ENCODE data around the gene CTNNBIP1.
A peak's percentile ranks its signal among the peaks of the same experiment; 100 is the strongest.

Gene CTNNBIP1

GRCh38 chr1:9836632-9836960, 73.5 kb downstream of the CTNNBIP1 start:
- Histone ChIP-seq H3K4me3 (ENCODE audit: low read depth in 1 of 2, low read length in 2 of 2) (no peak overlapping the region), H3K9me3 (ENCODE audit: control insufficient read depth in 1 of 2, low read length in 2 of 2) (no peaks in the 10 kb centered on the region), H3K27me3 (ENCODE audit: control insufficient read depth in 1 of 2, insufficient read depth in 2 of 2, low read length in 2 of 2) (no peaks in the 10 kb centered on the region), H3K36me3 (ENCODE audit: control insufficient read depth in 1 of 2, insufficient read depth in 2 of 2, low read length in 2 of 2) (no peaks in the 10 kb centered on the region), H3K9ac (ENCODE audit: low read depth in 1 of 2, low read length in 2 of 2) (no peak overlapping the region), H3K27ac (ENCODE audit: low read depth, low read length) (no peak overlapping the region), H3K4me1 (ENCODE audit: control insufficient read depth in 1 of 2, insufficient read depth in 2 of 2, low read length in 2 of 2) (peaks cover 17 to 28% of the 10 kb centered on the region in 2 donors)

GRCh38 chr1:9835758-9836631, 74.1 kb downstream of the CTNNBIP1 start:
- Histone ChIP-seq H3K9ac (ENCODE audit: low read depth in 1 of 2, low read length in 2 of 2) (peak overlapping the region in 1 of 2 donors; percentile 25), H3K9me3 (ENCODE audit: control insufficient read depth in 1 of 2, low read length in 2 of 2) (no peaks in the 10 kb centered on the region), H3K27me3 (ENCODE audit: control insufficient read depth in 1 of 2, insufficient read depth in 2 of 2, low read length in 2 of 2) (no peaks in the 10 kb centered on the region), H3K4me1 (ENCODE audit: control insufficient read depth in 1 of 2, insufficient read depth in 2 of 2, low read length in 2 of 2) (peaks cover 17 to 28% of the 10 kb centered on the region in 2 donors), H3K36me3 (ENCODE audit: control insufficient read depth in 1 of 2, insufficient read depth in 2 of 2, low read length in 2 of 2) (no peaks in the 10 kb centered on the region), H3K4me3 (ENCODE audit: low read depth in 1 of 2, low read length in 2 of 2) (peak overlapping the region; percentile 3 to 7), H3K27ac (ENCODE audit: low read depth, low read length) (peak overlapping the region; percentile 32)

GRCh38 chr1:9835404-9835757, 74.7 kb downstream of the CTNNBIP1 start:
- H3K4me1 ChIP-seq (ENCODE audit: control insufficient read depth in 1 of 2, insufficient read depth in 2 of 2, low read length in 2 of 2): peaks cover 17 to 28% of the 10 kb centered on the region in 2 donors
- no peaks in the 10 kb centered on the region for H3K36me3 ChIP-seq (ENCODE audit: control insufficient read depth in 1 of 2, insufficient read depth in 2 of 2, low read length in 2 of 2)
- peak overlapping the region in 1 of 2 donors; percentile 25 for H3K9ac ChIP-seq (ENCODE audit: low read depth in 1 of 2, low read length in 2 of 2)
- H3K4me3 ChIP-seq (ENCODE audit: low read depth in 1 of 2, low read length in 2 of 2): peak overlapping the region in 1 of 2 donors; percentile 7
- no peaks in the 10 kb centered on the region for H3K9me3 ChIP-seq (ENCODE audit: control insufficient read depth in 1 of 2, low read length in 2 of 2)
- no peaks in the 10 kb centered on the region for H3K27me3 ChIP-seq (ENCODE audit: control insufficient read depth in 1 of 2, insufficient read depth in 2 of 2, low read length in 2 of 2)
- H3K27ac ChIP-seq (ENCODE audit: low read depth, low read length): no peak overlapping the region

- H3K27ac ChIP-seq (ENCODE audit: low read depth, low read length): no peak overlapping the region
These were observed 76.4 kb downstream of the CTNNBIP1 start for GRCh38 chr1:9833632-9834031.

GRCh38 chr1:9827558-9828185, 82.4 kb downstream of the CTNNBIP1 start:
- H3K9me3 ChIP-seq (ENCODE audit: control insufficient read depth in 1 of 2, low read length in 2 of 2): no peaks in the 10 kb centered on the region
- H3K27ac ChIP-seq (ENCODE audit: low read depth, low read length): no peak overlapping the region
- H3K4me1 ChIP-seq (ENCODE audit: control insufficient read depth in 1 of 2, insufficient read depth in 2 of 2, low read length in 2 of 2): peaks cover 20 to 26% of the 10 kb centered on the region in 2 donors
- H3K9ac ChIP-seq (ENCODE audit: low read depth in 1 of 2, low read length in 2 of 2): no peak overlapping the region
- H3K4me3 ChIP-seq (ENCODE audit: low read depth in 1 of 2, low read length in 2 of 2): no peak overlapping the region
- H3K27me3 ChIP-seq (ENCODE audit: control insufficient read depth in 1 of 2, insufficient read depth in 2 of 2, low read length in 2 of 2): no peaks in the 10 kb centered on the region
- no peaks in the 10 kb centered on the region for H3K36me3 ChIP-seq (ENCODE audit: control insufficient read depth in 1 of 2, insufficient read depth in 2 of 2, low read length in 2 of 2)

More at GRCh38 chr1:9833632-9834031, 76.4 kb downstream of the CTNNBIP1 start:
- H3K27me3 ChIP-seq (ENCODE audit: control insufficient read depth in 1 of 2, insufficient read depth in 2 of 2, low read length in 2 of 2): no peaks in the 10 kb centered on the region
- H3K36me3 ChIP-seq (ENCODE audit: control insufficient read depth in 1 of 2, insufficient read depth in 2 of 2, low read length in 2 of 2): no peaks in the 10 kb centered on the region
- peaks cover 17 to 25% of the 10 kb centered on the region in 2 donors for H3K4me1 ChIP-seq (ENCODE audit: control insufficient read depth in 1 of 2, insufficient read depth in 2 of 2, low read length in 2 of 2)
- H3K9me3 ChIP-seq (ENCODE audit: control insufficient read depth in 1 of 2, low read length in 2 of 2): no peaks in the 10 kb centered on the region
- H3K9ac ChIP-seq (ENCODE audit: low read depth in 1 of 2, low read length in 2 of 2): no peak overlapping the region
- no peak overlapping the region for H3K4me3 ChIP-seq (ENCODE audit: low read depth in 1 of 2, low read length in 2 of 2)

- no peaks in the 10 kb centered on the region for H3K36me3 ChIP-seq (ENCODE audit: control insufficient read depth in 1 of 2, insufficient read depth in 2 of 2, low read length in 2 of 2)
- H3K4me1 ChIP-seq (ENCODE audit: control insufficient read depth in 1 of 2, insufficient read depth in 2 of 2, low read length in 2 of 2): peaks cover 29 to 36% of the 10 kb centered on the region in 2 donors
- H3K4me3 ChIP-seq (ENCODE audit: low read depth in 1 of 2, low read length in 2 of 2): no peak overlapping the region
- H3K9me3 ChIP-seq (ENCODE audit: control insufficient read depth in 1 of 2, low read length in 2 of 2): no peaks in the 10 kb centered on the region
- H3K27ac ChIP-seq (ENCODE audit: low read depth, low read length): no peak overlapping the region
- H3K9ac ChIP-seq (ENCODE audit: low read depth in 1 of 2, low read length in 2 of 2): no peak overlapping the region
- no peaks in the 10 kb centered on the region for H3K27me3 ChIP-seq (ENCODE audit: control insufficient read depth in 1 of 2, insufficient read depth in 2 of 2, low read length in 2 of 2)
These were observed 83.5 kb downstream of the CTNNBIP1 start for GRCh38 chr1:9826616-9827015.

- no peaks in the 10 kb centered on the region for H3K9me3 ChIP-seq (ENCODE audit: control insufficient read depth in 1 of 2, low read length in 2 of 2)
- no peaks in the 10 kb centered on the region for H3K36me3 ChIP-seq (ENCODE audit: control insufficient read depth in 1 of 2, insufficient read depth in 2 of 2, low read length in 2 of 2)
- peak overlapping the region in 1 of 2 donors; percentile 22 for H3K9ac ChIP-seq (ENCODE audit: low read depth in 1 of 2, low read length in 2 of 2)
- peaks cover 34 to 39% of the 10 kb centered on the region in 2 donors for H3K4me1 ChIP-seq (ENCODE audit: control insufficient read depth in 1 of 2, insufficient read depth in 2 of 2, low read length in 2 of 2)
- peak overlapping the region in 1 of 2 donors; percentile 39 for H3K4me3 ChIP-seq (ENCODE audit: low read depth in 1 of 2, low read length in 2 of 2)
- H3K27ac ChIP-seq (ENCODE audit: low read depth, low read length): no peak overlapping the region
- H3K27me3 ChIP-seq (ENCODE audit: control insufficient read depth in 1 of 2, insufficient read depth in 2 of 2, low read length in 2 of 2): no peaks in the 10 kb centered on the region
These were observed 84.0 kb downstream of the CTNNBIP1 start for GRCh38 chr1:9826087-9826486.

GRCh38 chr1:9825093-9826074, 84.7 kb downstream of the CTNNBIP1 start:
- H3K27ac ChIP-seq (ENCODE audit: low read depth, low read length): peak overlapping the region; percentile 72
- H3K9ac ChIP-seq (ENCODE audit: low read depth in 1 of 2, low read length in 2 of 2): peak overlapping the region; percentile 22 to 72
- H3K36me3 ChIP-seq (ENCODE audit: control insufficient read depth in 1 of 2, insufficient read depth in 2 of 2, low read length in 2 of 2): no peaks in the 10 kb centered on the region
- H3K9me3 ChIP-seq (ENCODE audit: control insufficient read depth in 1 of 2, low read length in 2 of 2): no peaks in the 10 kb centered on the region
- H3K4me3 ChIP-seq (ENCODE audit: low read depth in 1 of 2, low read length in 2 of 2): peak overlapping the region; percentile 68 to 72
- no peaks in the 10 kb centered on the region for H3K27me3 ChIP-seq (ENCODE audit: control insufficient read depth in 1 of 2, insufficient read depth in 2 of 2, low read length in 2 of 2)
- H3K4me1 ChIP-seq (ENCODE audit: control insufficient read depth in 1 of 2, insufficient read depth in 2 of 2, low read length in 2 of 2): peaks cover 34 to 39% of the 10 kb centered on the region in 2 donors

- Histone ChIP-seq H3K4me1 (ENCODE audit: control insufficient read depth in 1 of 2, insufficient read depth in 2 of 2, low read length in 2 of 2) (peaks cover 34 to 39% of the 10 kb centered on the region in 2 donors), H3K27me3 (ENCODE audit: control insufficient read depth in 1 of 2, insufficient read depth in 2 of 2, low read length in 2 of 2) (no peaks in the 10 kb centered on the region), H3K36me3 (ENCODE audit: control insufficient read depth in 1 of 2, insufficient read depth in 2 of 2, low read length in 2 of 2) (no peaks in the 10 kb centered on the region), H3K9me3 (ENCODE audit: control insufficient read depth in 1 of 2, low read length in 2 of 2) (no peaks in the 10 kb centered on the region), H3K4me3 (ENCODE audit: low read depth in 1 of 2, low read length in 2 of 2) (peak overlapping the region; percentile 68 to 72), H3K9ac (ENCODE audit: low read depth in 1 of 2, low read length in 2 of 2) (peak overlapping the region; percentile 68 to 72), H3K27ac (ENCODE audit: low read depth, low read length) (peak overlapping the region; percentile 72)
These were observed 85.4 kb downstream of the CTNNBIP1 start for GRCh38 chr1:9824702-9825089.

Measured in duodenal mucosa (tissue), 2 donors.